HL-60/S4 (cell line): ENCODE data around the gene RAG2.

ENCODE experiments used
- in situ Hi-C: fragments of 300-500 bp; cut with MboI; formaldehyde crosslinking; loops from 2 replicates; pipeline ENCODE4 v1.14.3; 2022; ENCODE audit warnings: low sequenced_read_pairs

The RAG2 gene

DNA sequence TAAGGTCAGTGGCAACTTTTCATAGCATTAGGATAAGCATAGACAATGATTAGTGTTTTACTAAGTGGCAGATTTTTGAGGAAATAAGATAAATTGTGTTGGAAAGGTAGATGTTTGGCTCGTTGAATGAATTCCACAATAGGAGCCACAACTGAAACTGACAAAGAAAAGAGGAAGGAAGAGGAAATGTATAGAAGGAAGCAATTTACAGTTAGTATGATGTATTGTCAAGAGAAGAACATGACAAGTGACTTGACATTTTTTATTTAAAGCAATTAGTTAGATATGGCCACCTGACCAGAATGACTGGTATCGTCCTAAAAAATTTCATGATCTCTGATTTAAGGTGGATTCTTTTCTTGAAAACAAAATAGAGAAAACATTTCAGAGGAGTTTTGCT is 3.1 kb upstream of the RAG2 start:
- in situ Hi-C loops, result no loop called here

DNA sequence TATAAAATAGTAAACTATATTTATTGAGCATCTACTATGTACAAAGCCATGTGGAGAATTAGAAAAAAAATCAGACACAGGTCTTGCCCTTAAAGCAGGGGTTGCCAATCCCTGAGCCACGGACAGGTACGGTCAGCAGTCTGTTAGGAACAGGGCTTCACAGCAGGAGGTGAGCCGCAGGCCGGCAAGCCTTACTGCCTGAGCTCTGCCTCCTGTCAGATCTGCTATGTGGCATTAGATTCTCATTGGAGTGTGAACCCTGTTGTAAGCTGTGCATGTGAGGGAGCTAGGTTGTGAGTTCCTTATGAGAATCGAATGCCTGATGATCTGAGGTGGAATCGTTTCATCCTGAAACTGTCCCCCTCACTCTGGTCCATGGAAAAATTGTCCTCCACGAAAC is 2.1 kb upstream of the RAG2 start:
- in situ Hi-C loops, result no loop called here

DNA sequence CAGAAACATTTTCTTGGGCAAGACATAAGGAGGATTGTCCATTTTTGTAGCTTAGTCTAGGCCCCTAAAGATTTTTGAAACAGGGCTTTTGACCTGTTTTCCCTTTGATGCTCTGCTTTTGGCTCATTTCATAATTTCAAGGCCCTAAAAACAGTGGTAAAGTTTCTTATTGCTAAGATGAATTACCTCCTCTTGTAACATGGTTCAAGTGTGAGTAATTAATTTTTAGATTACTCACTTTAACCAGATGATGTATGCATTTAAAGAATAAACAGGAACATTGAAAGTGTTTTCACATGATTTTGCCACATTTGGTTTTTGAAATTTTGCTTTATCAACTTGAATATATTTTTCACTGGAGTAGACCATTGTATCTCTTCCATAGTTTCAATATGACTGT is 1.2 kb downstream of the RAG2 start:
- in situ Hi-C loops, result no loop called here

DNA sequence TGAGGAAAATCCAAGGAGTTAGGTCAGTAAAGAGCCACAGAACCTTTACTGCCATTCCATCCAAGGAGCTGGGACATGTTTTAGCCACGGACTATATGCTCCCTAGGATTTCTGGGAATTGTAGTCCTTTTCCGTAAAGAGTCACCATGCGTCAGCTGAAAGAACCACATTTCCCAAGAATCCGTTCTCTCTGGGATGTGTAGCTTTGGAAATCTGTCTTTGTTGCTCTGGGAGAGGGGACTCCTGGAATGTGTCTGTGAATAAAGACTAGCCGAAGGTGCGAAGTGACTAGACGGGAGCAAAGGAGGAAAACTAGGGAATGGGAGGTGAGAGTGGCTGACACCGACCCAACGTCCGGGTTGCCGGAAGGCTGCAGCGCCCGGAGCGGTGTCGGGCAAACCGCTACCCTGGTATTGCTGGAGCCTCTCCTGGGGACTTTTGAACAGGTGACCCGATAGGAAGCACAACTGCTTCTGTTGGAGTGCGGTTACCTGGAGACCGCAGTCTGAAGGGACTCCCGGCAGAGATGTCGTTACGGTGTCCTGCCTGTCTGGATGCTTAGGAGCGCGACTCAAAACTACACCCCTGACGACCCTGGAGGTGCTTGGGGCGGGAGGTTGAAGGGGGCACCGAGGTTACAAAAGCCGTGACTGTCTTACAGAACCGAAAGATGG is 3.6 kb downstream of the RAG2 start, which contains the start of gene IFTAP:
Gene IFTAP, plus strand, starts transcription at position 187 of the 674 bp plus-strand sequence. CDS start 15,602 bp downstream, outside the sequence.
- in situ Hi-C loops, result no loop called here

DNA sequence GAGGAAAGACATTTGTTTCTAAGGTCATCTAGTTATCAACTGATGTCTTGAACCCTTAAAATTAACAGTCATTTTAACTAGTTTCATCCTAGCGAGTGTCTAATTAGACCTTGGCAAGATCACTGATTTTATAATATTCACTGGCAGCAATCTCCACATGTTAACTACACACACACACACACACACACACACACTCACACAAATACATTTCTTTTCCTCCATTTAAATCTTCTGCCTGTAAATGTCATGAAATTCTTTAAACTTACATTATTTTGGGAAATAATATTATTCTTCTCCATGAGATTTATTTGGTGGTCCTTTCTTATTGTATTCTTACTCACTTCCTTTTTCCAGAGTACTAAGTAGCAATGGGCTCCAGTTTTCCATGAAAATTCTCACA is 6.6 kb downstream of the RAG2 start:
- in situ Hi-C loops, result no loop called here

DNA sequence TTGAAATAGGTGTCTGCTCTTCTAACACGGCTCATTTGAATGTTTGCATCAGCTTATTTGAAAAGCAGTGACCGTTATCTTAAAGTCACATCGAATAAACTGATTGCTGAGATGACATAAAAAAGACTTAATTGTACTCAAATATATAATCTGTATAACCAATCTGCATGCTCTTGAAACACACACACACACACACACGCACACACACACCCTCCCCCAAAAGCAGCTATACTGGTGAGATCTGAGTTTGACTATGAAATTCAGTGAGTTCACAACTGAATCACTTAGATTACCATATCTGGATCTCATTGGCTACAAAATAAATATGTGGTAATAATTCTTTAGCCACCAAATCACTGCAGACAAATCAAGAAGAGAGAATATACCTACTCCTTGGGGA is 7.5 kb downstream of the RAG2 start:
- in situ Hi-C loops, result no loop called here

DNA sequence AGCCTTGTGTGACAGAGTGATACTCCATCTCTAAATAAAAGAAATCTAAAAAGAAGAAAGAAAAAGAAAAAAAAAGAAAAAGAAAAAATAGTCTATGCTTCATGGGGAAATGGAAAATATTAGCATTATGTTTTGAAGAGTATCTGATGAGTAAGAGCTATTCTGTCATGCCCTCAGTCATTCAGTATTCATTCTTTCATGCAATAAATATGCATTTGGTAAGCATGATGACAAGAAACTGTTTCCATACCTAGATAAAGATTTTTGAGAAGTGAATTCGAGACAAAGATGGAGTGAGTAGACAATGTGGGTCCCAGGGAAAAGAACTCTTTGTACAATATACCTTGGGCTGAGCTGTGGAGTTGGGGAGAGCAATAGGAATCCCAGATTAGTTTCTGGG is 9.9 kb downstream of the RAG2 start:
- in situ Hi-C loops, result no loop called here

DNA sequence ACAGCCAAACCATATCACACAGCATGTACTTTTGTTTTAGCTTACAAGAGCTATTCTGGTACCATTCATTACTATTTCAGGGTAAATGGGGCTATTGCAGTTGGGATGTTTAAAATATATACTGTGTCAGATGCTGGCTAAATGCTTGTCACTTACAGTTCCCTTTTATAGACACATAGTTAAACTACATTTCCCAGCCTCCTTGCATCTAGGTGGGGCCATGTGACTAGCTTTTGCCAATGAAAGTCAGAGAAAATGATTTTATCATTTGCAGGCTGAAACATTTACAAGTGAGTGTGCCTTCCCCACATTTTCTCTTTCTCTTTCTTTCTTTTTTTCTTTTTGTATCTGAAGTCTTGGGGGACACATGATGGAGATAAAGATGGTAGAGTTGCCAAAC is 11.5 kb downstream of the RAG2 start:
- in situ Hi-C loops, result no loop called here

DNA sequence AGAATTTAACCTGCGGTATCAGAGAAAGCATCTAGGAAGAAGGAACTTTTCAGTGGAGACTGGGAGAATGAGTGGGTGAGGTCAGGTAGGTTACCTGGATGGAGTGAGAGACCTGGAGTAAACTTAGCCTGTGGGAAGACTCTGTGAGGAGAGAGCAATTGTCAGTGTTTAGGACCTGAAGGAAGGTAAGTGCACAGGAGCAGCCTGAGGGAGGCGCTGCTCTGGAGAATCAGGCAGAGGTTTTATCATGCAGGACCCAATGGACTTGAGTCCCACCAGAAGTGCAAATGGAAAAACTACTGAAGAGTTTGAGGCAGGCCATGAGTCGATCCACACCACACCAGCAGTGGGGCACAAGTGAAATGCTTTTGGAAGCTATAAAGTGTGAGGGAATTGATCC is 14.4 kb downstream of the RAG2 start:
- in situ Hi-C loops, result no loop called here

DNA sequence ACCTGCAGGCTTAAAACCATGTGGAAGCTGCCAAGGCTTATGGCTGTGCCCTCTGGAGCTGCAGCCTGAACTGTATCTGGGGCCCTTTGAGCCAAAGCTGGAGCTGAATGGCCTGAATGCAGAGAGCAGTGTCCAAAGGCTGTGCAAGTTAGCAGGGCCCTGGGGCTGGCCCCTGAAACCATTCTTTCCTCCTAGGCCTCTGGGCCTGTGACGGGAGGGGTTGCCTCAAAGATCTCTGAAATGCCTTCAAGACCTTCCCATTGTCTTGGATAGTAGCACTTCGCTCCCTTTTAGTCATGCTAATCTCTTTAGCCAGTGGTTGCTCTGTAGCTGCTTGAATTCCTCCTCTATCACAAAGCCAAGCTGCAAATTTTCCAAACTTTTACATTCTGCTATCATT is 16.5 kb downstream of the RAG2 start:
- in situ Hi-C loops, result no loop called here

DNA sequence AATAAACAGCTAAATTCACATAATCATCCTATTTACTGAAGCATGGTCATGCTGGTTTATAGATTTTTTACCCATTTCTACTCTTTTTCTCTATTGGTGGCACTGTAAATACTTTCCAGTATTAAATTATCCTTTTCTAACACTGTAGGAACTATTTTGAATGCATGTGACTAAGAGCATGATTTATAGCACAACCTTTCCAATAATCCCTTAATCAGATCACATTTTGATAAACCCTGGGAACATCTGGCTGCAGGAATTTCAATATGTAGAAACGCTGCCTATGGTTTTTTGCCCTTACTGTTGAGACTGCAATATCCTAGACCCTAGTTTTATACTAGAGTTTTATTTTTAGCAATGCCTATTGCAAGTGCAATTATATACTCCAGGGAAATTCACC is 19.6 kb downstream of the RAG2 start:
- in situ Hi-C loops, result no loop called here

DNA sequence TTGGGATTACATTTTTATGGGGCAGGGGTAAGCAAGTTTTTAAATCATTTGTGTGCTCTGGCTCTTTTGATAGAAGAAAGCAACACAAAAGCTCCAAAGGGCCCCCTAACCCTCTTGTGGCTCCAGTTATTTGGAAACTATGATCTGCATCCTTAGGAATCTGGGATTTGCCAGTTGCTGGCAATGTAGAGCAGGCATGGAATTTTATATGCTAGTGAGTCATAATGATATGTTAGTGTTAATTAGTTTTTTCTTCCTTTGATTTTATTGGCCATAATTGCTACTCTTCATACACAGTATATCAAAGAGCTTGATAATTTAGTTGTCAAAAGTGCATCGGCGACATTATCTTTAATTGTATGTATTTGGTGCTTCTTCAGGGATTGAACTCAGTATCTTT is 20.2 kb downstream of the RAG2 start:
- in situ Hi-C loops, result no loop called here

DNA sequence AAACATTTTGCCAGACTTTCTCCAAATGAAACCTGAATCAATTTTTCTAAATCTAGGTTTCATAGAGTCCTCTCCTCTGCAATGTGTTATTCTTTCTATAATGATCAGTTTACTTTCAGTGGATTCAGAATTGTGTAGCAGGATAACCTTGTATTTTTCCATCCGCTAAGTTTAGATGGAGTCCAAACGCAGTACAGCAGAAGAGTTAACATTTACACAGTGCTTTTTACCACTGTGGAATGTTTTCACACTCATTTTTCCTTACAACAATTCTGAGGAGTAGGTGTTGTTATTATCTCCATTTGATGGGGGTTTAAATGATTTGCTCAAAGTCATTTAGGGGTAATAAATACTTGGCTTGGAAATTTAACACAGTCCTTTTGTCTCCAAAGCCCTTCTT is 20.7 kb downstream of the RAG2 start:
- in situ Hi-C loops, result no loop called here

DNA sequence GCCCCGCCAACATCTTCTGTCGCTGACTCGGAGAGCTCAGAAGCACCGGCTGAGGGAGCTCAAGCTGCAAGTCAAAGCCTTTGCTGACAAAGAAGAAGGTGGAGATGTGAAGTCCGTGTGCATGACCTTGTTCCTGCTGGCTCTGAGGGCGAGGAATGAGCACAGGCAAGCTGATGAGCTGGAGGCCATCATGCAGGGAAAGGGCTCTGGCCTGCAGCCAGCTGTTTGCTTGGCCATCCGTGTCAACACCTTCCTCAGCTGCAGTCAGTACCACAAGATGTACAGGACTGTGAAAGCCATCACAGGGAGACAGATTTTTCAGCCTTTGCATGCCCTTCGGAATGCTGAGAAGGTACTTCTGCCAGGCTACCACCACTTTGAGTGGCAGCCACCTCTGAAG is 23.6 kb downstream of the RAG2 start:
- in situ Hi-C loops, result no loop called here

DNA sequence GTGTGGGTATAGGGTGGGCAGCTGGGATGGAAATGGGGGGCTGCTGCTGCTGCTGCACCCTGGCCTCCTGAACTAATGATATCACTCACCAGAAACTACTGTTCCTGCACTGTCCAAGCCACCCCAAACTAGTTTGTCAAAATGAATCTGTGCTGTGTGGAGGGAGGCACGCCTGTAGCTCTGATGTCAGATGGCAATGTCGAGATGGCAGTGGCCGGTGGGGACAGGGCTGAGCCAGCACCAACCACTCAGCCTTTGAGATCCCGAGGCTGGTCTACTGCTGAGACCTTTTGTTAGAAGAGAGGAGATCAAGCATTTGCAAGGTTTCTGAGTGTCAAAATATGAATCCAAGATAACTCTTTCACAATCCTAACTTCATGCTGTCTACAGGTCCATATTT is 28.9 kb downstream of the RAG2 start:
- in situ Hi-C loops, result loop anchor here (10.0 kb wide), 1 partner anchor 176 kb away; no protein-coding TSS in a partner anchor

DNA sequence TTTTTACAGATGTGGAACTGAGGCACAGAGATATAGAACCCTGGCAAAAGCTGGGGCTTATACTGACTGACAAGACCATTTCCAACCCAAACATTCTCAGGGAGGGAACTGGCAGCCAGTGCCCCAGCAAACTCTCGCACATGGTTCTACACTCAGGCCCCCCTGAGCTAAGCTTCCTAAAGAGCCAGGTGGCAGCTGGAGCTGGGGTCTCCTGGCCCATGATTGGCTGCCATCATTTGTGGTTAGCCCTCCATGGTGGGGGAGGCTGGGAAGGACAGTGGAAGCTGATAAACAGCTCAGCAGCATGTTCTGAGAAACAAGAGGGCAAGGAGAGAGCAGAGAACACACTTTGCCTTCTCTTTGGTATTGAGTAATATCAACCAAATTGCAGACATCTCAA is 30.3 kb downstream of the RAG2 start, which contains the start of gene RAG1:
Gene RAG1, plus strand, starts transcription at position 314 of the 400 bp plus-strand sequence. CDS start 5,298 bp downstream, outside the sequence.
- in situ Hi-C loops, result loop anchor here (10.0 kb wide), 1 partner anchor 177 kb away; no protein-coding TSS in a partner anchor

DNA sequence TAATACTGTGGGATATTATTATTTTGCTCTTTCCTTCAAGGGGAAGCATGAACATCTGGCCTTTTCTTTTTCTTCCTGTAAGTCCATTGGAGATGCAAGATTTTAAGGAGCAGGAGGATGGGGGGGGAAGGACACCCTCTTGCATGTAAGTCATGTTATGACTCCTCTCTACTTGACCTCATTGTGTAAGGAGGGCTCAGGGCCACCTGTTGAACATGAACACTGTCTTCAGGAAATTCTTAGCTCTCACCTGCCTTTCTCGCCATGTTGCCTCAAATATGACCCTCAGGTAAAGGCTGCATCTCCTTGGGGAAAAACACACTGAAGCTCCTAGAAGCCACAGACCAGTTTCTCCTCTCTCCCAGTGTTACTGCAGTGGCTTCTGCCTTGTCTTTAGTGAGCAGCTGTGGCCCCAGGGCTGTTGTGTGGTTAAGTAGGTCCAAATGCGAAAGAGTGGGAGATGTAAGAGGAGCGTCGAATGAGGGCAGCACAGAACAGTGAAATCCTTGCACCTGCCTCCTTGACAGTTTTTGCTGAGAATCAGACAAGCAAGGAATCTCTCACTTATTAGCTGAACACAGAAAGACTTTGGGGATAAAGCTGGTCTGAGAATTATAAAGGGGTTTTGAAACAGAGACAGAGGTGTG is 31.5 kb downstream of the RAG2 start:
- in situ Hi-C loops, result loop anchor here (10.0 kb wide), 1 partner anchor 178 kb away; no protein-coding TSS in a partner anchor

DNA sequence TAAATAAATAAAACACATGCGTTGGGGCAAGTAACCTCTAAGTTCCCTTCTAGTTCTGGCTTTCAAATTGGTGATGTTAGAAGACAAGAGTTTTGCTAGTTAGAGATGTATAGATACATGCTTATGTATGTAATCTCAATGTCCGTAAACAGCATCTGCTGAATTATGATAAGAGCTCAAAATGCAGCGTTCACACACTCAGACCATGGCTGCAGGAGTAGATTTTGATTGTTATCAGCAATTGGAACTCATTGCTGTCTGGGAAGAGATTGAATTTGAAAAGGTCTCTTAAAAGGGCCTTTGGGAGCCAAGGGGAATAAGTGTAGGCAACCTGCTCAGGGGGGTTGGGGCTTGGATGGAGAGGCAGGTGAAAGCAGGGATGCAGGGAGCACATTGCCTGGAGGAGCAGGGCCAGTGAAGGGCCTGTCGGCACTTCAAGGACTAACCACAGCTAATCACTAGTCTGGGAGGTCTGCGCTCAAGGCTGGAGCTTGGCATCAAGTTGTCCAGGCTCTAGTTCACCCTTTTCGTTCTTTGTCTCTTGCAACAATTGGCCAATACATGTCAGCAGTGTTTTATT is 32.9 kb downstream of the RAG2 start:
- in situ Hi-C loops, result loop anchor here (10.0 kb wide), 1 partner anchor 180 kb away; no protein-coding TSS in a partner anchor

DNA sequence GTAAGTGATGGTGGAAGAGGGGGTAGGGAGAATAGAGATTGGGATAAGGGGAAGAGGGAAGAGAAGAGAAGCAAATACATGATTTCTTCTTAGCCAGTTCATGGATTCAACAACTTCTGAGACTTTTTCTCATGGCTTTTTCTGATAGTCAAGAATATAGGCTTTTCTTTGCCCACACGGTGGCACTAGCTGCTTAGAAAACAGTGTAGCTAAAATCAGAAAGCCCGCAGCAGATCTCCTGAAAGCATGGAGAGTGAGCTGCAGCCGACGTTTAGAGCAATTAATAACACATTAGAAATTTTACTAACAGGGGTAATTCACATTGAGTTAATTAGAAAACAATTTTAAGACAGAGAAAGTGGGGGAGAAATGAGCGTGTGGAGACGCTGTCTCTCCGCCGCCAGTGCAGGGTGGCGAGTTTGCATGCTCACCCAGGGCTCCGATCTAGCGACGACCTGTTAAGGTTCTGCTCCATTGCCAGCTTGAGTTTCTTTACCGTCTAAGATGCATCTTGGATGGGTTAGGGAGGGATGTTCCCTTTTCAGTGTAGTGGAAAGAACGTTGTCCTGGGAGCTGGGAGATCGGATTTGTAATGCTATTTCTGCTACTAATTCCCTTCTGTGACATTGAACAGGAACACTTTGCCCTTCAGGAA is 33.5 kb downstream of the RAG2 start:
- in situ Hi-C loops, result loop anchor here (10.0 kb wide), 1 partner anchor 180 kb away; no protein-coding TSS in a partner anchor

DNA sequence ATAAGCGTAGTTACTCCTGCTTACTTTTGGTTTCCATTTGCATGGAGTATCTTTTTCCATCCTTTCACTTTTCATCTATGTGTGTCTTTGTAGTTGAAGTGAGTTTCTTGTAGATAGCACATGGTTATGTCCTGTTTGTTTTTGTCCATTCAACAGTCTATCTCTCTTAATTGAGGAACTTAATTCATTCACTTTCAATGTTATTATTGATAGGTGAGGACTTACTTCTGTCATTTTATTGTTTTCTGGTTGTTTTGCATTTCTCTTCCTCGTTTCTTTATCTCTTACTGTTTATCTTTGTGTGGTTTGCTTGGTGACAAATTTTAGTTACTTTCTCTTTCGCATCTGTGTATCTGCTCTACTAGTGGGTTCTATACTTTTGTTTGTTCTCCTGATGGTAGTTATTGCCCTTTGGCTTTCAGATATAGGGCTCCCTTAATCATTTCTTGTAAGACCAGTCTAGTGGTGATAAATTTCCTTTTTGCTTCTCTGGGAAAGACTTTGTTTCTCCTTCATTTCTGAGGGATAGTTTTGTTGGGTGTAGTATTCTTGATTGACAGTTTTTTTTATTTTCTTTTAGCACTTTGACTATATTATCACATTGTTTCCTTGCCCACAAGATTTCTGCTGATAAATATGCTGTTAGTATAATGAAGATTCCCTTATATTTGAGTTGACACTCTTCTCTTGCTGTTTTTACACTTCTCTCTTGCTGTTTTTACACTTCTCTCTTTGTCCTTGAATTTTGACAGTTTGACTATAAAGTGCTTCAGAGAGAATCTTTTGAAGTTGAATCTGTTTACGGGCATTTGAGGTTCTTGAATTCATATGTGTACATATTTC is 39.2 kb downstream of the RAG2 start:
- in situ Hi-C loops, result no loop called here

DNA sequence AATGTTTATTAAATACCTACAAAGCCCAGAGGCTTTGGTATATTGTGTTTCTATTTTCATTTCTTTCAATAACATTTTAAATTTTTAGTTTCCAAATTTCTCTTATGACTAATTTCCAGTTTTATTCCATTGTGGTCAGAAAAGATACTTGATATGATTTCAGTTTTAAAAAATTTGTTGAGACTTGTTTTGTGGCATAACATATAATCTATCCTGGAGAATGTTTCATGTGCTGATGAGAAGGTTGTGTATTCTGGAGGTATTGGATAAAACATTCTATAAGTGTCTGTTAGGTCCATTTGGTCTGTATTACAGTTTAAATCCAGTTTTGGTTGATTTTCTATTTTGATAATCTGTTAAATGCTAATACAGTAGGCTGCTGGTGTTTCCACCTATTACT is 40.0 kb downstream of the RAG2 start:
- in situ Hi-C loops, result no loop called here
